Dermis microvascular lymphatic vessel endothelial cell (primary cell): Measurements from ENCODE around the gene ZNF827. TPM values are rescaled to one million over a fixed set of nuclear protein-coding genes. Genes with fewer than 3 reads are reported as not detected.

Experiments used
- DNase-seq, 2 donors: peaks; one replicate each; pipeline versions ENCODE4 v3.0.0 to v3.0.0-alpha.2; 2010; ENCODE audit warnings: low read depth in 2 of 2
- total RNA-seq: library from RNA; depleted of rRNA; stranded (reverse); fragments of >200 nt; gene quantifications from 2 replicates; pipeline ENCODE4 v1.2.1, GENCODE V29; 2014

Gene ZNF827
- total RNA-seq, 1 donor from 2014 or later = 1.3 TPM

DNA sequence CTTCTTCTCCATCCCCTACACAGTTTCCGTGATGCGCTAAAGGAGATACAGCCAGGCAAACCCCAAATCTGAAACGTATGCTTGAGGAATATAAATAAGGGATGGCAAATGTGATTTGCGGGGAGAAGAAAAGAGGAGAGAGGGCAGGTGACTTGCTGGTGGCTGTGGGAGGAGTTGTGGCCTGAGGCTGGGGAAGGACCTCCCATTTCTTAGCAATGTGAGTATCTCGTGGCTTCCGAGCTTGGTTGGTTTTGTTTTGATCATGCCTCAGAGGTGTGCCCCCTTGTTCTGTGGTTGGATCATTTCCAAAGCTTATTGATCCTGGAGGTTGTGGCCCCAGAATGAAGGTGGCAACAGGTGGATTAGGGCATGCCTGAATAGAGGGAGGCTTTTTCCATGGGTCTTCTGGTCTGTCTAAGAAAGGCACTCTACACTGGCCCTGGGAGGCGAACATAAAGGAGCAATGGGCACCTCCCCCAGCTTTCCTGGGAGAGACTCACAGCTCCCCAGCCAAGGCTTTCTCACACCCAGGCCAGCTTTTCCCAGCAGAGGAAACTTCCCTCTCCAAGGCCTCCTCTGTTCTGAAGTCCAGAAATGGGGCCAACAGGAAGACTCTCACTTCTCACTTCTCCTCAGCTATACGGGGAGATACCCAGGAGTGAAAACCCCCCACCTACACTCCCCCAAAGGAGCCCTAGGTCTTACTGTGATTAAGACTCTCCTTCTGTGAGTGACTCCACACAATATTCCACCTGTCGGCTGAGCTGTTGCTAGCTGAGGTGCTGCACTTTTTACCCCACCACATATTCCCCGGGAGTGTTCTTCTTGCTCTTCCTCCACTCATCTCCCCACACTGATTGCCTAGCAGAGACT lies 218.6 kb downstream of the ZNF827 start:
- no peak for DNase-seq

DNA sequence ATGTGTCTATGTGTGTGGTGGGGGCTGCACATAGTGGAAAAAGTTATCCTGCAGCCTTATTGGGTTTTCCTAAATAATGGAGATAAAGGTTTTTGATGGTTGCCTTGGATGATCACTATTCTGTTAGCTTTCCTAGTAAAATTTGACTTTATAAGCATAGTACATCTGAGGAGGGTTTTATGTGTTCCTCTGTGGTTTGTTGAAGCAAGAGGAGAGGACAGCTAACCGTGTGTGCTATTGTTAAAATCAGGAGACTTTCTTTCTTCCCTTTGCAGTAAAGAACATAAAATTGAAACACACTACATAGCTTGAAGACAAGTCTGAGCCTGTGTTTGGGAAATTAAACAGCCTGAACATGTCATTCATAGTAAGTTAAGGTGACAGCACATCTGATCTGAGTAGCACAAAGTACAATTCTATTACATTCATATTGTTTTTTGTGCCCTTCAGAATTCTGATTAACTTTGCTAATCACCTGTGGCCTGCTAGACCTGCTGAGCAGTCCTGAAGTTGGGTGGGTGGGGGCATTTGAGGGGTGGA lies 221.9 kb downstream of the ZNF827 start:
- no peak for DNase-seq

DNA sequence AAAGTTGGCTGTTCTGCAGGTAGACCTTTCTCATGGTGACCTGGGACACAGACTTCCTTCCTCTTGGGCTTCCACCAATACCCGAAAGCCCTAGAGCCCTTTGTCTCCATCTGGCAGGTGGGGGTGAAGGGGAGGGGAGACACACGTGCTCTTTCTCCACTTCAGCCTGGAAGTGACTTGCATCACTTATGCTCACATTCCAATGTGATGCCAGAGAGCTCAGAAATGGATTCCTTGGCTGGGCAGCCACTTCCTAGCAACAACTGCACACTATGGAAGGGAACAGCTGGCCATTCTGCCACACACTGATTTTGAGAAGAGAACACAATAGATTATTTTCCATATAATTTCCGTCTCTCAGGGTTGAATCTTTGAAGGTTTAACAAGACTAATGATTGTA lies 222.4 kb downstream of the ZNF827 start:
- no peak for DNase-seq

DNA sequence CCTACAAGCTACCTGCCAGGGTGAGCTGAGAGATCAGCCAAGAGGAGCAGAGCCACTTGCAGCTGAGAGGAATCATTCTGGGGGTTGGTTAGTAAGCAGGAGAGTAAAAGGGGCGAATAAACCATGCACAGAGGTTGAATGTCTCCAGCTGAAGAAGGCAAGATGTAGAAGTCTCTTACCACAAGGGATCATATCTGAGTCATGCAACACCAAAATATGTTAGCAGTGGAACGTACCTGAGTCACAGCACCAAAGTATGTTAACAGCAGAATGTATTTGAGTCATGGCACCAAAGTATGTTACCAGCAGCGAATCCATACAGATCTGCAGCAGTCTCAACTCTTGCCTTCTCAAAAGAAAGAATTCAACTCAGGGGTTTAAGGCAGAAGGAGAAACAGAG lies 228.8 kb downstream of the ZNF827 start:
- no peak for DNase-seq

DNA sequence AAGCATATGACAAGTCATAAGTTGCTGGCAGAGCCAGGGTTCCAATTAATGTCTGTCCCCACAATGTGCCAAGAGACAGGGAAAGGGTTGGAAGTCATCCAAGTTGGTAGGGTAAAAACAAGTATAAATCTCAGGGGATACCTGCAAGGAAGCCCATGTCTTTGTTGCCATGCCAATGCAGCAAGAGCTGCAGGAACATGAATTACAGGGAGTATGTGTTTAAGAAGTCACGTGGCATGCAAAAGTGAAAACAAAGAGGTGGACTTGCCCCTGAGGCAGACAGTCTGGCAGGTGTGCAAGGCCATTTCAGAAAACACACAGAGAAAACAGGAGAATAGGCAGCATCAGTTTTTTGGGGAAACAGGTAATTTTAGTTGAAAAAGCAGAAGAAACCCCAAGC lies 229.3 kb downstream of the ZNF827 start:
- DNase-seq = no peak

Other genes with a start within 250 kb of the ZNF827 start
- gene LSM6, start 236.9 kb upstream of the ZNF827 start, total RNA-seq = 17.1 and 23.5 TPM in 2 replicates